HG02981 (cell line): ENCODE data around the gene GLTP.
"Not testable (repeated sequence)": the region's sequence is repeated elsewhere in the genome, so short reads cannot be mapped to it uniquely, and the experiment has no call there.

ENCODE experiments used
- ATAC-seq: cut with Tn5 transposase; IDR thresholded peaks from one replicate; pipeline ENCODE4 v1.9.1; 2021; ENCODE audit warnings: mild to moderate bottlenecking, moderate library complexity; ENCODE audit not compliant: unreplicated experiment

Gene GLTP

GRCh38 chr12:109880043-109880931, at the start of gene GLTP:
Gene GLTP (minus strand): TSS chr12:109880541. CDS start chr12:109880374, 167 bp downstream.
- ATAC-seq: peak; percentile 91

GRCh38 chr12:109929326-109929725, 49.0 kb upstream of the GLTP start:
- ATAC-seq: not testable (repeated sequence)

GRCh38 chr12:109928058-109928656, 47.8 kb upstream of the GLTP start:
- no peak for ATAC-seq

DNA sequence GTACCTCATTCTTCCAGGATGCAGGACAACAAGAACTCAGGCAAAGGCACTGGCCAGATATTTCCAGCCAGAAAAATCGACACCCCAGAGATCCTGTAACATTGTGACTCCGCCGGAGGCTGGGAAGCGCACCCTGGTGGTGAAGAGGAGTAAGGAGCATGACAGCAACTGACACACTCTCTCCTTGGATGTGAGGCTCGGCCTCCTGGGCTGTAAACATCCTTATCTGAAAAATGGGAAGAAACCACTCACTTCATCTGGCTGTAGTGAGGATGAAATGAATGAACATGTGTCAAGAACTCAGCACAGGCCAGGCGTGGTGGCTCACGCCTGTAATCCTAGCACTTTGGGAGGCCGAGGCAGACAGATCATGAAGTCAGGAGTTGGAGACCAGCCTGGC, 47.3 kb upstream of the GLTP start:
- ATAC-seq: no peak

DNA sequence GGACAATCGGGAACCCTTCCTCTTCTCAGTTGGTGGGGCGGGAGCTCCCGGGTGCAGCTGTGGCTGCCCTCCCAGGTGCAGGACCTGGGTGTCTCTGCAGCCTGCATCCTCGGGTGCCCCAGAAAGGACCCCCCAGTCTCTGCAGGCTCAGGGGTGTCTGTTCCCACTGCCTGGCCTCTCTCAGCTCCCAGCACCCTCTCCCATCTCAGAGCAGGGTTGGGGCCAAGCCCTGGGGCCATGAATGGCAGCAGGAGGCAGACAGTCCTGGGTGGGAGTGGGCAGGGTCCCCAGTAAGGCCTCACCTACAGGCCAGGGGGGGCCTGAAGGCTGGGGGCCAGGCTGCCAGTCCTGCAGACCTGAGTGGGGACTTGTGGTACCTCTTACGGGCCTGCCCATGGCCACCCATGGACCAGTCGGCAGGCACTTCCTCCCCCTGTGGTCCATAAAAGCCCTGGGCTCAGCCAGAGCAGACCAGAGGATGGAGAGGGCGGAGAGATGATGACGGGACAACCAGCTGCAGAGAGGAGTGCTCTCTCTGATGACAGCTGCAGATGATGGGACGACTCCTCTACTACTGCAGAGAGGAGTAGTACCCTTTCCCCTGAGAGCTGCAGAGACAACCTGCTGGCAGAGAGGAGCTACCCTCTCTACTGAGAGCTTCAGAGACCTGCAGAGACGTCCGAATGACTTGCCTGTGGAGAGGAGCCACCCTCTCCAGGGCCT, 46.3 kb upstream of the GLTP start:
- no peak for ATAC-seq

DNA sequence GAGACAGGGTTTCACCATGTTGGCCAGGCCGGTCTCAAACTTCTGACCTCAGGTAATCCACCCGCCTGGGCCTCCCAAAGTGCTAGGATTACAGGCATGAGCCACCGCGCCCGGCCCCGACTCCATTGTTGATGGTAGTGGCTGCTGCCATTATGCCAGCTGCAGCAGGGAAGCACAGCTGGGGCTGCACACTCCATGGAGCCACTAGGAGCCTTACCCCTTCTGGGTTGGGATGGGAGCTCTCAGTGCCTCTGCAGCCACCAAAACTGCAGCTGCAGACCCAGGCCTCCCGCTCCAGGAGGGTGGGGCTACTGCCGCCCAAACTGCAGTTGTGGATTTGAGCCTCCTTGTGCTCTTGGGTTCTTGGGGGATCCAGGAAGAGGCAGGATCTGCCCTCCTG, 45.7 kb upstream of the GLTP start:
- no peak for ATAC-seq

DNA sequence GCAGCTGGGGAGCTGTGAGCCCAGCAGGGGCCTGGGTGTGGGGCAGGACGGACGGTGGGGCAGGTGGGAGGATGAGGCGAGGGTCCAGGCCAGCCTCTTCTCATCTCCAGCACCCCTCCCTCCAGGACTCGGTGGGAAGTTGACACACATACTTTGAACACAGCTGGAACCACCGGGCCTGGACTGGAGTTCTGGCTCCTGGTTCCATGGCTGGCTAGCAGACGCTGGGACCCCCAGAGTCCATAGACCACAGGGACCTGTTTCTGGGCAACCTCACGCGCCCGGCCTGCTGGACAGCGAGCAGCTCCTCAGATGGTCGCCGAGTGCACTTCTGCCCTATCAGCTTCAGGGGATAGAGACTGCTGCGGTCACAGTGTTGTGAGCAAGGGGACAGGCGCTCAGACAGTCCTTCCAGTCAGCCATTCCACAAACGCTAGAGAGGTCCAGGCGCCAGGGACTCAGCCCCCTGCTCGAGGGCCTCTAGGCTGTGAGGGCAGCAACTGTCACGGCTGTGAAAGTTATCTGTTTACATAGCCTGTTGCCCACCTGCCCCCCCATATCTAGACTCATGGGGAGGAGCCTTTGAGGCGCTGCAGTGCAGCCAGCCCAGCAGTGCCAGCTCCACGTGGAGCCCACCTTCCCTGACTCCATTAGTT, 45.0 kb upstream of the GLTP start:
- no peak for ATAC-seq

DNA sequence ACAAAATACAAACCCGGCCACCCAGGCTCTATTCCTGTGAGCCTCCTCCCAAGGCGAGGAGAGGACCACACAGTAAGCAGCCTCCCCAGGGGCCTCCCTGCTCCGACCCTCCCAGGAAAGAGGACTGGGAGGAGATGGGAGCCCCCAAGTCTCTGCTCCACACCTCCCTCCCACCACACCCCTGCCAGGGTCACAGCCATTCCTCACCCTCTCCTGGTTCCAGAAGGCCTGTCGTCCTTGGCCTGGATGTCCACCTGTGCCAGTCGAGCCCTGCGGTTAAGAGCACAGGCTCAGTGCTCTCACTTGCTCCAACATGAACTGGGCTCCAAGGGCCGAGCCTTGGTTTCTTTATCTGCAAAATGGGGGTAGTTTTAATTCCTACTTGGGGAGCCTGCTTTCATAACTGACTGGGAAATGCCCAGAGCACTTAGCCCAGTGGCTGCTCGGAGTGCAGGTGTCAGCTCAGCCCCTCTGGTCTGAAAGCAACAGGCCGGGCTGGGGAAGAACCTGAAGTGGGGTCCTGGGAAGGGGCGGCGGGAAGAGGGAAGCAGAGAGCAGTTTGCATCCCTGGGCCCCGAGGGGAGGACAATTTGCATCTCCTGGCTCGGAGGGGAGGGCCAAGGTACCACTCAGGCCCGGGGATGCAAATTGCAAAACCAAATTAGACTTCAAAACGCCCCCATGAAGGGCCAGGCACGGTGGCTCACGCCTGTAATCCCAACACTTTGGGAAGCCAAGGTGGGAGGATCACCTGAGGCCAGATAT, 43.3 kb upstream of the GLTP start:
- ATAC-seq: no peak

GRCh38 chr12:109923038-109923437, 42.7 kb upstream of the GLTP start:
- no peak for ATAC-seq

GRCh38 chr12:109921982-109922381, 41.6 kb upstream of the GLTP start:
- ATAC-seq: no peak

GRCh38 chr12:109920261-109920780, 40.0 kb upstream of the GLTP start:
- no peak for ATAC-seq

DNA sequence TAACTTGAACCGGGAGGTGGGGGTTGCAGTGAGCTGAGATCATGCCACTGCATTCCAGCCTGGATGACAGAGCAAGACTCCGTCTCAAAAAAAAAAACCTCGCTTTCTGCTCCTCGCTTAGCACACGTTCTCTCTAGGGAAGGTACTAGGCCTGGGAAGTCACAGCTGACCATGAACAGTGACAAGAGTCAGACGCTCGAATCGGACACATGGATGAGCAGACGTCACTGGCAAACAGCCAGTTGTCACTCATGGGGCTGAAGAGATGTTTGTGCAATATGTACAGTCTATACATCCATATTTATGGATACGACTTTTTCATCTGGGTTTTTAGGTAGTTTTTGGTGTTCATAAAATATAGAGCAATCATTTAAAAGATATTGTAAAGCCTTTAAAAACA, 39.1 kb upstream of the GLTP start:
- no peak for ATAC-seq

GRCh38 chr12:109916045-109916444, 35.7 kb upstream of the GLTP start:
- no peak for ATAC-seq

- ATAC-seq: no peak
These were observed 35.1 kb upstream of the GLTP start for GRCh38 chr12:109915171-109916040.

DNA sequence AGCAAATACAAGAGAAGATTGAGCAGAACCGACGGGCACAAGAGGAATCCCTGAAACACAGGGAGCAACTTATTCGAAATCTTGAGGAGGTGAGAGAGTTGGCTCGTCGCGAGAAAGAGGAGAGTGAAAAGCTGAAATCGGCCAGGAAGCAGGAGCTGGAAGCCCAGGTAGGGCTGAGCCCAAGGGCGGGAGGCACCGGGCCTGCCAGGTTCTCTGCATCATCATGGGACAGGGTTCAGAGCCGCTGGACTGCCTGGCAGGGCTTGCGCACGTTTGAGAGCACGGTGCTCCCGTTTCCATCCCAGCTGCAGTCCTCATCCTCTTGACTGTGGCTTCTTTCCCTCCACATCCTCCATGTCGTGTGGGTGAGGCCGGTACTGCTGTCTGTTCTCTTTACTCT, 34.1 kb upstream of the GLTP start:
- ATAC-seq: no peak

DNA sequence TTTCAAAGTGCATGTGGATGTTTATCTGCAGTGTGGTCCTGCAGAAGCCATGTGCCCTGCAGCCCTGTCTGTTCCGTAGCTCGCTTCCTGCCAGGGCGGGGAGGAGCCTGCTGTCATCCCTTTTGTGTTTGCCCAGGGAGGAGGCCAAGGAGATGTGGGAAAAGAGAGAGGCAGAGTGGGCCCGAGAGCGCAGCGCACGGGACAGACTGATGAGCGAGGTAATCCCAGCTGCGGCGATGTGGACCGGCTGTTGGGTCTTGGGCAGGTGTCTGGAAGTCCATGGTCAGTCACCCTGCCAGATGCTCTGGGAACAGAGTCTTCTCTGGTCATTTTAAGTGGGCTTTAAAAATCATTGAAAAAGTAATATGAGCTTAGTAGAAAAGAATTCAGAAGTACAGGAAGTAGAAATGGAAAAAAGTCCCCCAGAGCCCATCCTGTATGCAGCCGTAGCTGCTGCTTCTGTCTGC, 32.5 kb upstream of the GLTP start:
- no peak for ATAC-seq

DNA sequence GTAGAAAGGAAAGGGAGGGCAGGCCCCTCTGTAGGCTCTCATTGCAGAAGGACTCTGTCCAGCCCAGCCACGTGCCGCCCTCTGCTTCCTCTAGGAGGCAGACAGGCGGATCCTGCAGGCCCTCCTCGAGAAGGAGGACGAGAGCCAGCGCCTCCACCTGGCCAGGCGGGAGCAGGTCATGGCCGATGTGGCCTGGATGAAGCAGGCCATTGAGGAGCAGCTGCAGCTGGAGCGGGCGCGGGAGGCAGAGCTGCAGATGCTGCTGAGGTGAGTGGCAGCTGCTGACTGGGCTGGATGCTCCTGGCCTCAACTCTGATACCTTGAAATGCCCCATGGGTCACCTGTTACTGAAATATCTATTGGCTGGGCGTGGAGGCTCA, 30.6 kb upstream of the GLTP start:
- no peak for ATAC-seq

- ATAC-seq: no peak
These were observed 30.1 kb upstream of the GLTP start for GRCh38 chr12:109910254-109910968.

DNA sequence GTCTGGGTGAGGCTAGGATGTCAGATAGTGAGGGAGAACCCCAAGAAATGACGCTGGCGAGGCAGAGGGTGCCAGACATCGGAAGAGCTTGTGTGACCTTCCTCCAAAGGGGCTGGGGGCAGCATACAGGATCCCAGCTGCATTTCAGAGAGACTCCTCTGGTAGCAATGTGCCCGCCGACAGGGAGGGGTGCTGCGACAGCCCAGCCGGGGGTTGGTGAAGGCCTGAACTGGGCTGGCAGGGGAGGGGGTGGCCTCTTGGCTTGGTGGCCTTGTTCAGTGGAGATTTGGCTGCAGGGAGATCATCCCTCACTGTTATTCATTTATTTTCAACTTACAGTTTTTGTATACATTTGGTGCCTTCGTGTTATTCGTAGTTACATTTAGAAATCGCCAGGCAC, 25.0 kb upstream of the GLTP start:
- no peak for ATAC-seq
